ENCODE measurements around the gene GREM2.

The GREM2 gene

GRCh38 chr1:240599299-240599698 is 12.7 kb downstream of the GREM2 start:
- no peak overlapping the region for H3K4me3 ChIP-seq (ENCODE audit: low read depth, low read length)
- no peak overlapping the region for H3K27ac ChIP-seq
- H3K9me3 ChIP-seq (ENCODE audit: control insufficient read depth, low read length) = no peaks in the 10 kb centered on the region
- H2AFZ ChIP-seq = no peak overlapping the region
- no peaks in the 10 kb centered on the region for H3K27me3 ChIP-seq (ENCODE audit: control insufficient read depth, insufficient read depth, low read length)
- H3K36me3 ChIP-seq (ENCODE audit: control insufficient read depth, insufficient read depth, low read length) = no peaks in the 10 kb centered on the region
- no peak overlapping the region for H3K9ac ChIP-seq
- H3K4me2 ChIP-seq (ENCODE audit: low read length) = no peak overlapping the region
- TF ChIP-seq CTCF (IDR thresholded peaks at IDR 0.05) = no peak
- H3K79me2 ChIP-seq = peaks cover 8% of the 10 kb centered on the region
- peaks cover 12% of the 10 kb centered on the region for H3K4me1 ChIP-seq

GRCh38 chr1:240598216-240599001 is 13.5 kb downstream of the GREM2 start:
- no peak for TF ChIP-seq CTCF (IDR thresholded peaks at IDR 0.05)
- H3K79me2 ChIP-seq = peaks cover 8% of the 10 kb centered on the region
- H3K36me3 ChIP-seq (ENCODE audit: control insufficient read depth, insufficient read depth, low read length) = no peaks in the 10 kb centered on the region
- H3K27me3 ChIP-seq (ENCODE audit: control insufficient read depth, insufficient read depth, low read length) = no peaks in the 10 kb centered on the region
- no peak overlapping the region for H3K4me3 ChIP-seq (ENCODE audit: low read depth, low read length)
- H2AFZ ChIP-seq = no peak overlapping the region
- H3K27ac ChIP-seq = peak overlapping the region; percentile 98
- H3K9me3 ChIP-seq (ENCODE audit: control insufficient read depth, low read length) = no peaks in the 10 kb centered on the region
- H3K4me1 ChIP-seq = peaks cover 12% of the 10 kb centered on the region
- no peak overlapping the region for H3K9ac ChIP-seq
- no peak overlapping the region for H3K4me2 ChIP-seq (ENCODE audit: low read length)

GRCh38 chr1:240597153-240597745 is 14.7 kb downstream of the GREM2 start:
- peak overlapping the region; percentile 23 for H3K4me3 ChIP-seq (ENCODE audit: low read depth, low read length)
- peak overlapping the region; percentile 98 for H3K27ac ChIP-seq

GRCh38 chr1:240595476-240595875 is 16.5 kb downstream of the GREM2 start:
- Histone ChIP-seq H3K4me2 (ENCODE audit: low read length) (no peak overlapping the region), H2AFZ (no peak overlapping the region), H3K36me3 (ENCODE audit: control insufficient read depth, insufficient read depth, low read length) (no peaks in the 10 kb centered on the region), H3K27ac (no peak overlapping the region), H3K9ac (no peak overlapping the region), H3K27me3 (ENCODE audit: control insufficient read depth, insufficient read depth, low read length) (no peaks in the 10 kb centered on the region), H3K9me3 (ENCODE audit: control insufficient read depth, low read length) (no peaks in the 10 kb centered on the region), H3K4me3 (ENCODE audit: low read depth, low read length) (no peak overlapping the region), H3K79me2 (peaks cover 7% of the 10 kb centered on the region), H3K4me1 (peaks cover 12% of the 10 kb centered on the region)
- no peak for TF ChIP-seq CTCF (IDR thresholded peaks at IDR 0.05)

More at GRCh38 chr1:240597153-240597745, 14.7 kb downstream of the GREM2 start:
- no peaks in the 10 kb centered on the region for H3K36me3 ChIP-seq (ENCODE audit: control insufficient read depth, insufficient read depth, low read length)
- H3K4me2 ChIP-seq (ENCODE audit: low read length) = peak overlapping the region; percentile 44
- no peaks in the 10 kb centered on the region for H3K9me3 ChIP-seq (ENCODE audit: control insufficient read depth, low read length)
- peaks cover 12% of the 10 kb centered on the region for H3K4me1 ChIP-seq
- H3K27me3 ChIP-seq (ENCODE audit: control insufficient read depth, insufficient read depth, low read length) = no peaks in the 10 kb centered on the region
- H2AFZ ChIP-seq = peak overlapping the region; percentile 71
- no peak overlapping the region for H3K9ac ChIP-seq
- peaks cover 7% of the 10 kb centered on the region for H3K79me2 ChIP-seq
- TF ChIP-seq CTCF (IDR thresholded peaks at IDR 0.05) = no peak

Measured in parathyroid adenoma (tissue), 2 donors.